GM23338 (cell line): ENCODE measurements around the gene CDH8. TPM values are rescaled to one million over a fixed set of nuclear protein-coding genes. Genes with fewer than 3 reads are reported as not detected.

ENCODE experiments used
- ATAC-seq: fragments of 200-7000 bp; cut with Tn5 transposase; 3 replicates; pipeline ENCODE4 v1.9.1; 2020
- DNase-seq: peaks from one replicate; pipeline ENCODE4 v3.0.0-alpha.2; 2015; ENCODE audit warnings: low spot score
- H2AFZ ChIP-seq: fragments of 200-600 bp; sonication (generic); 2 replicates; pipeline ENCODE4 v1.8.0; 2016; ENCODE audit warnings: antibody characterized with exemption, mild to moderate bottlenecking, moderate library complexity
- H3F3A ChIP-seq: fragments of 200-600 bp; sonication (generic); replicated peaks from 2 replicates; pipeline ENCODE4 v1.8.0; 2017; ENCODE audit warnings: antibody characterized with exemption, mixed run types, low read depth
- H3K27ac ChIP-seq: fragments of 200-600 bp; sonication (generic); 2 replicates; pipeline ENCODE4 v1.6.1; 2016; ENCODE audit warnings: low read depth
- H3K27me3 ChIP-seq: fragments of 200-600 bp; sonication (generic); 2 replicates; pipeline ENCODE4 v1.8.0; 2016; ENCODE audit warnings: mild to moderate bottlenecking, mixed run types, moderate library complexity; ENCODE audit not compliant: insufficient read depth
- H3K36me3 ChIP-seq: fragments of 200-600 bp; sonication (generic); 2 replicates; pipeline ENCODE4 v1.8.0; 2016; ENCODE audit warnings: mild to moderate bottlenecking; ENCODE audit not compliant: insufficient read depth
- H3K4me1 ChIP-seq: fragments of 200-600 bp; sonication (generic); 2 replicates; pipeline ENCODE4 v1.8.0; 2016; ENCODE audit warnings: mild to moderate bottlenecking, moderate library complexity; ENCODE audit not compliant: insufficient read depth
- H3K4me2 ChIP-seq: fragments of 200-600 bp; sonication (generic); 2 replicates; pipeline ENCODE4 v1.7.1; 2017; ENCODE audit warnings: mixed run types
- H3K4me3 ChIP-seq: fragments of 200-600 bp; sonication (generic); 2 replicates; pipeline ENCODE4 v1.6.1; 2016; ENCODE audit warnings: mixed run types
- H3K79me2 ChIP-seq: fragments of 200-600 bp; sonication (generic); replicated peaks from 2 replicates; pipeline ENCODE4 v1.8.0; 2017; ENCODE audit warnings: mild to moderate bottlenecking; ENCODE audit not compliant: insufficient read depth
- H3K9me2 ChIP-seq: fragments of 200-600 bp; sonication (generic); 2 replicates; pipeline ENCODE4 v1.8.0; 2017; ENCODE audit not compliant: insufficient read depth
- H4K20me1 ChIP-seq: fragments of 200-600 bp; sonication (generic); replicated peaks from 2 replicates; pipeline ENCODE4 v1.8.0; 2017; ENCODE audit warnings: mild to moderate bottlenecking; ENCODE audit not compliant: insufficient read depth
- H3K27ac Mint-ChIP-seq: 2 replicates; pipeline ENCODE4 v1.8.0; 2020; ENCODE audit warnings: inconsistent platforms, mild to moderate bottlenecking, moderate library complexity, mixed read lengths
- H3K27me3 Mint-ChIP-seq: 3 replicates; pipeline ENCODE4 v1.8.0; 2022; ENCODE audit warnings: low read depth, mild to moderate bottlenecking, moderate library complexity, mixed read lengths, inconsistent platforms; ENCODE audit not compliant: insufficient read depth, poor library complexity
- H3K36me3 Mint-ChIP-seq: 3 replicates; pipeline ENCODE4 v1.8.0; 2021; ENCODE audit warnings: low read depth, mild to moderate bottlenecking, inconsistent platforms, moderate library complexity, mixed read lengths
- H3K4me1 Mint-ChIP-seq: 3 replicates; pipeline ENCODE4 v1.8.0; 2020; ENCODE audit warnings: mild to moderate bottlenecking, inconsistent platforms, mixed read lengths
- H3K4me3 Mint-ChIP-seq: 3 replicates; pipeline ENCODE4 v1.8.0; 2021; ENCODE audit warnings: moderate library complexity, mild to moderate bottlenecking, inconsistent platforms, mixed read lengths
- H3K9me3 Mint-ChIP-seq: 3 replicates; pipeline ENCODE4 v1.8.0; 2020; ENCODE audit warnings: moderate library complexity, mild to moderate bottlenecking, inconsistent platforms, mixed read lengths
- CREB1 ChIP-seq: fragments of 250-450 bp; sonication (Bioruptor Pico); IDR thresholded peaks from 2 replicates; pipeline ENCODE4 v1.5.0; 2020; ENCODE audit warnings: low read depth, mild to moderate bottlenecking, moderate library complexity
- EZH2 ChIP-seq: fragments of 200-600 bp; sonication (generic); IDR thresholded peaks from one replicate; pipeline ENCODE4 v1.8.0; 2017; ENCODE audit warnings: antibody characterized with exemption, mild to moderate bottlenecking, low read depth; ENCODE audit not compliant: unreplicated experiment
- EZH2phosphoT487 ChIP-seq: fragments of 200-600 bp; sonication (generic); IDR thresholded peaks from one replicate; pipeline ENCODE4 v1.8.1; 2018; ENCODE audit warnings: antibody characterized with exemption; ENCODE audit not compliant: unreplicated experiment
- JUNB ChIP-seq: IDR thresholded peaks from one replicate; pipeline ENCODE4 v1.6.1; 2016; ENCODE audit warnings: antibody characterized with exemption; ENCODE audit not compliant: unreplicated experiment
- NANOG ChIP-seq: IDR thresholded peaks from 2 replicates; pipeline ENCODE4 v1.6.1; 2016; ENCODE audit warnings: antibody characterized with exemption, borderline replicate concordance
- POLR2AphosphoS5 ChIP-seq: IDR thresholded peaks from 2 replicates; pipeline ENCODE4 v1.6.1; 2016; ENCODE audit warnings: antibody characterized with exemption, low read depth
- STAT1 ChIP-seq: IDR thresholded peaks from one replicate; pipeline ENCODE4 v1.6.1; 2016; ENCODE audit warnings: antibody characterized with exemption; ENCODE audit not compliant: unreplicated experiment
- ZNF114 ChIP-seq: fragments of 250-450 bp; sonication (Bioruptor Pico); IDR thresholded peaks from 2 replicates; pipeline ENCODE4 v1.5.0; 2020; ENCODE audit warnings: mild to moderate bottlenecking, moderate library complexity
- ZNF331 ChIP-seq: fragments of 250-450 bp; sonication (Bioruptor Pico); IDR thresholded peaks from 2 replicates; pipeline ENCODE4 v1.5.0; 2020; ENCODE audit warnings: low read depth, mild to moderate bottlenecking, moderate library complexity
- polyA plus RNA-seq: library from polyadenylated mRNA; unstranded; fragments of >200 nt; fragmentation: Nextera tagmentation; extraction: Ambion mirVana; gene quantifications from 2 replicates; pipeline ENCODE4 v1.2.1, GENCODE V29; 2016
- total RNA-seq: library from RNA; depleted of rRNA; stranded (reverse); fragments of >200 nt; shearing (Covaris generic); gene quantifications from 2 replicates; pipeline ENCODE4 v1.2.3, GENCODE V29; 2014
- TF ChIP-seq, protein P1 (sequence below): fragments of 250-450 bp; sonication (Bioruptor Pico); IDR thresholded peaks from 2 replicates; pipeline ENCODE4 v1.5.0; 2020; ENCODE audit warnings: mild to moderate bottlenecking, moderate library complexity
- TF ChIP-seq, protein P2 (sequence below), 2 experiments: fragments of 200-600 bp in 1 of 2; sonication (generic) in 1 of 2; conservative IDR thresholded peaks; 2 replicates each; pipeline versions ENCODE4 v1.5.1 to v1.6.1; 2016 to 2017; ENCODE audit warnings: antibody characterized with exemption in 2 of 2, low read depth in 2 of 2, mild to moderate bottlenecking in 2 of 2, moderate library complexity in 1 of 2
- TF ChIP-seq, protein P3 (sequence below): IDR thresholded peaks from one replicate; pipeline ENCODE4 v1.6.1; 2018; ENCODE audit warnings: antibody characterized with exemption; ENCODE audit not compliant: unreplicated experiment
- TF ChIP-seq, protein P4 (sequence below): IDR thresholded peaks from 2 replicates; pipeline ENCODE4 v1.6.1; 2016; ENCODE audit warnings: antibody characterized with exemption

The CDH8 gene
- total and polyA plus RNA-seq, 2 experiments from 2014 or later, result 10.2 to 11.7 TPM

DNA sequence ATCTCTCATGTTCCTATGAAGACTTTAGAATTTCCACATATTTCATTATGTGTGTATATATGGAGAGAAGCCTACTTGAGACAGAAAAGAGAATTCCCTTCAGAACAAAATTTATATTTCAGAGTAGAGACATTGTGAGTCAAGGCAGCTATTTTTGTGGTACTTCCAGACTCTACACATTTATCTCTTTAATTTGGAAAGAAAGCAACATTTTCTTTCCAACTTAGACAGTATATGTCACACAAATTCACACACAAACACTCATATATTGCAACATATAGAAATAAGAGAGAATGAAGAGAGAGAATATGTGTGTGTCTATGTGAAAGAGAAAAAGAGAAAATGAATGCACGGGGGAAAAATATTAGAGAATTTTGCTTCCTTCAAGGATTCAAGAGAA lies 158.8 kb downstream of the CDH8 start:
- Histone ChIP-seq H3K27ac (no peak overlapping the region), H3K4me2 (no peak overlapping the region), H3K4me3 (no peak overlapping the region), H3F3A (no peaks in the 10 kb centered on the region), H2AFZ (no peak overlapping the region), H3K79me2 (no peaks in the 10 kb centered on the region), H3K9me2 (0 out of 2 replicates have a peak, but pooled peaks cover 6% of the 10 kb centered on the region), H4K20me1 (no peaks in the 10 kb centered on the region), H3K27me3 (no peaks in the 10 kb centered on the region), H3K36me3 (peaks cover 4% of the 10 kb centered on the region; the same call in 1 of the 2 replicates), H3K4me1 (peaks cover 7% of the 10 kb centered on the region; the same call in 1 of the 2 replicates)
- Mint-ChIP-seq H3K36me3 (peaks cover 11% of the 10 kb centered on the region; the same call in 2 of the 3 replicates), H3K4me3 (no peak overlapping the region), H3K27me3 (no peaks in the 10 kb centered on the region), H3K9me3 (peaks cover 3% of the 10 kb centered on the region; the same call in 1 of the 3 replicates), H3K4me1 (peaks cover 11% of the 10 kb centered on the region), H3K27ac (no peak overlapping the region)
- TF ChIP-seq NANOG (no peak), EZH2phosphoT487 (no peak), EZH2 (no peak), CREB1 (CRISPR knock-in tag) (no peak), ZNF114 (CRISPR knock-in tag) (no peak), STAT1 (no peak), ZNF331 (CRISPR knock-in tag) (no peak), JUNB (no peak), POLR2AphosphoS5 (no peak)
- TF ChIP-seq, protein P1, sequence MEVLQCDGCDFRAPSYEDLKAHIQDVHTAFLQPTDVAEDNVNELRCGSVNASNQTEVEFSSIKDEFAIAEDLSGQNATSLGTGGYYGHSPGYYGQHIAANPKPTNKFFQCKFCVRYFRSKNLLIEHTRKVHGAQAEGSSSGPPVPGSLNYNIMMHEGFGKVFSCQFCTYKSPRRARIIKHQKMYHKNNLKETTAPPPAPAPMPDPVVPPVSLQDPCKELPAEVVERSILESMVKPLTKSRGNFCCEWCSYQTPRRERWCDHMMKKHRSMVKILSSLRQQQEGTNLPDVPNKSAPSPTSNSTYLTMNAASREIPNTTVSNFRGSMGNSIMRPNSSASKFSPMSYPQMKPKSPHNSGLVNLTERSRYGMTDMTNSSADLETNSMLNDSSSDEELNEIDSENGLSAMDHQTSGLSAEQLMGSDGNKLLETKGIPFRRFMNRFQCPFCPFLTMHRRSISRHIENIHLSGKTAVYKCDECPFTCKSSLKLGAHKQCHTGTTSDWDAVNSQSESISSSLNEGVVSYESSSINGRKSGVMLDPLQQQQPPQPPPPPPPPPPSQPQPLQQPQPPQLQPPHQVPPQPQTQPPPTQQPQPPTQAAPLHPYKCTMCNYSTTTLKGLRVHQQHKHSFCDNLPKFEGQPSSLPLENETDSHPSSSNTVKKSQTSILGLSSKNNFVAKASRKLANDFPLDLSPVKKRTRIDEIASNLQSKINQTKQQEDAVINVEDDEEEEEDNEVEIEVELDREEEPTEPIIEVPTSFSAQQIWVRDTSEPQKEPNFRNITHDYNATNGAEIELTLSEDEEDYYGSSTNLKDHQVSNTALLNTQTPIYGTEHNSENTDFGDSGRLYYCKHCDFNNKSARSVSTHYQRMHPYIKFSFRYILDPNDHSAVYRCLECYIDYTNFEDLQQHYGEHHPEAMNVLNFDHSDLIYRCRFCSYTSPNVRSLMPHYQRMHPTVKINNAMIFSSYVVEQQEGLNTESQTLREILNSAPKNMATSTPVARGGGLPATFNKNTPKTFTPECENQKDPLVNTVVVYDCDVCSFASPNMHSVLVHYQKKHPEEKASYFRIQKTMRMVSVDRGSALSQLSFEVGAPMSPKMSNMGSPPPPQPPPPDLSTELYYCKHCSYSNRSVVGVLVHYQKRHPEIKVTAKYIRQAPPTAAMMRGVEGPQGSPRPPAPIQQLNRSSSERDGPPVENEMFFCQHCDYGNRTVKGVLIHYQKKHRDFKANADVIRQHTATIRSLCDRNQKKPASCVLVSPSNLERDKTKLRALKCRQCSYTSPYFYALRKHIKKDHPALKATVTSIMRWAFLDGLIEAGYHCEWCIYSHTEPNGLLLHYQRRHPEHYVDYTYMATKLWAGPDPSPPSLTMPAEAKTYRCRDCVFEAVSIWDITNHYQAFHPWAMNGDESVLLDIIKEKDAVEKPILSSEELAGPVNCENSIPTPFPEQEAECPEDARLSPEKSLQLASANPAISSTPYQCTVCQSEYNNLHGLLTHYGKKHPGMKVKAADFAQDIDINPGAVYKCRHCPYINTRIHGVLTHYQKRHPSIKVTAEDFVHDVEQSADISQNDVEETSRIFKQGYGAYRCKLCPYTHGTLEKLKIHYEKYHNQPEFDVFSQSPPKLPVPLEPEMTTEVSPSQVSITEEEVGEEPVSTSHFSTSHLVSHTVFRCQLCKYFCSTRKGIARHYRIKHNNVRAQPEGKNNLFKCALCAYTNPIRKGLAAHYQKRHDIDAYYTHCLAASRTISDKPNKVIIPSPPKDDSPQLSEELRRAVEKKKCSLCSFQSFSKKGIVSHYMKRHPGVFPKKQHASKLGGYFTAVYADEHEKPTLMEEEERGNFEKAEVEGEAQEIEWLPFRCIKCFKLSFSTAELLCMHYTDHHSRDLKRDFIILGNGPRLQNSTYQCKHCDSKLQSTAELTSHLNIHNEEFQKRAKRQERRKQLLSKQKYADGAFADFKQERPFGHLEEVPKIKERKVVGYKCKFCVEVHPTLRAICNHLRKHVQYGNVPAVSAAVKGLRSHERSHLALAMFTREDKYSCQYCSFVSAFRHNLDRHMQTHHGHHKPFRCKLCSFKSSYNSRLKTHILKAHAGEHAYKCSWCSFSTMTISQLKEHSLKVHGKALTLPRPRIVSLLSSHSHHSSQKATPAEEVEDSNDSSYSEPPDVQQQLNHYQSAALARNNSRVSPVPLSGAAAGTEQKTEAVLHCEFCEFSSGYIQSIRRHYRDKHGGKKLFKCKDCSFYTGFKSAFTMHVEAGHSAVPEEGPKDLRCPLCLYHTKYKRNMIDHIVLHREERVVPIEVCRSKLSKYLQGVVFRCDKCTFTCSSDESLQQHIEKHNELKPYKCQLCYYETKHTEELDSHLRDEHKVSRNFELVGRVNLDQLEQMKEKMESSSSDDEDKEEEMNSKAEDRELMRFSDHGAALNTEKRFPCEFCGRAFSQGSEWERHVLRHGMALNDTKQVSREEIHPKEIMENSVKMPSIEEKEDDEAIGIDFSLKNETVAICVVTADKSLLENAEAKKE (CRISPR knock-in tag), result no peak
- TF ChIP-seq, protein P2, sequence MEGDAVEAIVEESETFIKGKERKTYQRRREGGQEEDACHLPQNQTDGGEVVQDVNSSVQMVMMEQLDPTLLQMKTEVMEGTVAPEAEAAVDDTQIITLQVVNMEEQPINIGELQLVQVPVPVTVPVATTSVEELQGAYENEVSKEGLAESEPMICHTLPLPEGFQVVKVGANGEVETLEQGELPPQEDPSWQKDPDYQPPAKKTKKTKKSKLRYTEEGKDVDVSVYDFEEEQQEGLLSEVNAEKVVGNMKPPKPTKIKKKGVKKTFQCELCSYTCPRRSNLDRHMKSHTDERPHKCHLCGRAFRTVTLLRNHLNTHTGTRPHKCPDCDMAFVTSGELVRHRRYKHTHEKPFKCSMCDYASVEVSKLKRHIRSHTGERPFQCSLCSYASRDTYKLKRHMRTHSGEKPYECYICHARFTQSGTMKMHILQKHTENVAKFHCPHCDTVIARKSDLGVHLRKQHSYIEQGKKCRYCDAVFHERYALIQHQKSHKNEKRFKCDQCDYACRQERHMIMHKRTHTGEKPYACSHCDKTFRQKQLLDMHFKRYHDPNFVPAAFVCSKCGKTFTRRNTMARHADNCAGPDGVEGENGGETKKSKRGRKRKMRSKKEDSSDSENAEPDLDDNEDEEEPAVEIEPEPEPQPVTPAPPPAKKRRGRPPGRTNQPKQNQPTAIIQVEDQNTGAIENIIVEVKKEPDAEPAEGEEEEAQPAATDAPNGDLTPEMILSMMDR (conservative IDR thresholded peaks at IDR 0.05; ENCODE audit: low read depth in 2 of 2), result no peak
- TF ChIP-seq, protein P3, sequence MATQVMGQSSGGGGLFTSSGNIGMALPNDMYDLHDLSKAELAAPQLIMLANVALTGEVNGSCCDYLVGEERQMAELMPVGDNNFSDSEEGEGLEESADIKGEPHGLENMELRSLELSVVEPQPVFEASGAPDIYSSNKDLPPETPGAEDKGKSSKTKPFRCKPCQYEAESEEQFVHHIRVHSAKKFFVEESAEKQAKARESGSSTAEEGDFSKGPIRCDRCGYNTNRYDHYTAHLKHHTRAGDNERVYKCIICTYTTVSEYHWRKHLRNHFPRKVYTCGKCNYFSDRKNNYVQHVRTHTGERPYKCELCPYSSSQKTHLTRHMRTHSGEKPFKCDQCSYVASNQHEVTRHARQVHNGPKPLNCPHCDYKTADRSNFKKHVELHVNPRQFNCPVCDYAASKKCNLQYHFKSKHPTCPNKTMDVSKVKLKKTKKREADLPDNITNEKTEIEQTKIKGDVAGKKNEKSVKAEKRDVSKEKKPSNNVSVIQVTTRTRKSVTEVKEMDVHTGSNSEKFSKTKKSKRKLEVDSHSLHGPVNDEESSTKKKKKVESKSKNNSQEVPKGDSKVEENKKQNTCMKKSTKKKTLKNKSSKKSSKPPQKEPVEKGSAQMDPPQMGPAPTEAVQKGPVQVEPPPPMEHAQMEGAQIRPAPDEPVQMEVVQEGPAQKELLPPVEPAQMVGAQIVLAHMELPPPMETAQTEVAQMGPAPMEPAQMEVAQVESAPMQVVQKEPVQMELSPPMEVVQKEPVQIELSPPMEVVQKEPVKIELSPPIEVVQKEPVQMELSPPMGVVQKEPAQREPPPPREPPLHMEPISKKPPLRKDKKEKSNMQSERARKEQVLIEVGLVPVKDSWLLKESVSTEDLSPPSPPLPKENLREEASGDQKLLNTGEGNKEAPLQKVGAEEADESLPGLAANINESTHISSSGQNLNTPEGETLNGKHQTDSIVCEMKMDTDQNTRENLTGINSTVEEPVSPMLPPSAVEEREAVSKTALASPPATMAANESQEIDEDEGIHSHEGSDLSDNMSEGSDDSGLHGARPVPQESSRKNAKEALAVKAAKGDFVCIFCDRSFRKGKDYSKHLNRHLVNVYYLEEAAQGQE, result no peak
- TF ChIP-seq, protein P4, sequence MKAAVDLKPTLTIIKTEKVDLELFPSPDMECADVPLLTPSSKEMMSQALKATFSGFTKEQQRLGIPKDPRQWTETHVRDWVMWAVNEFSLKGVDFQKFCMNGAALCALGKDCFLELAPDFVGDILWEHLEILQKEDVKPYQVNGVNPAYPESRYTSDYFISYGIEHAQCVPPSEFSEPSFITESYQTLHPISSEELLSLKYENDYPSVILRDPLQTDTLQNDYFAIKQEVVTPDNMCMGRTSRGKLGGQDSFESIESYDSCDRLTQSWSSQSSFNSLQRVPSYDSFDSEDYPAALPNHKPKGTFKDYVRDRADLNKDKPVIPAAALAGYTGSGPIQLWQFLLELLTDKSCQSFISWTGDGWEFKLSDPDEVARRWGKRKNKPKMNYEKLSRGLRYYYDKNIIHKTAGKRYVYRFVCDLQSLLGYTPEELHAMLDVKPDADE, result no peak
- DNase-seq (no peak), ATAC-seq (no peak)
